Muscle layer of colon (tissue), 2 donors: ENCODE measurements around the gene CREB3.

Experiments
- H3K27ac ChIP-seq: one replicate; pipeline ENCODE4 v1.7.0; 2013; ENCODE audit warnings: low read depth, mild to moderate bottlenecking, low read length, moderate library complexity
- H3K27me3 ChIP-seq, 2 donors: one replicate each; pipeline ENCODE4 v1.7.0; 2013; ENCODE audit warnings: low read length in 2 of 2, mild to moderate bottlenecking in 2 of 2; ENCODE audit not compliant: insufficient read depth in 2 of 2, control insufficient read depth in 1 of 2
- H3K36me3 ChIP-seq: one replicate; pipeline ENCODE4 v1.7.0; 2013; ENCODE audit warnings: mild to moderate bottlenecking, low read length; ENCODE audit not compliant: insufficient read depth
- H3K4me1 ChIP-seq: one replicate; pipeline ENCODE4 v1.7.0; 2013; ENCODE audit warnings: mild to moderate bottlenecking, low read length; ENCODE audit not compliant: insufficient read depth
- H3K4me3 ChIP-seq, 2 donors: one replicate each; pipeline ENCODE4 v1.7.0; 2013; ENCODE audit warnings: low read length in 2 of 2, low read depth in 1 of 2, mild to moderate bottlenecking in 1 of 2, moderate library complexity in 1 of 2
- H3K9ac ChIP-seq: one replicate; pipeline ENCODE4 v1.7.0; 2013; ENCODE audit warnings: low read length
- H3K9me3 ChIP-seq: one replicate; pipeline ENCODE4 v1.7.0; 2013; ENCODE audit warnings: mild to moderate bottlenecking, low read length
- donor health status: abdominal sarcoma.
- donor health status: Adenocarcinoma of cecum.

CREB3 gene

GRCh38 chr9:35755071-35755470 lies 22.6 kb downstream of the CREB3 start:
- Histone ChIP-seq H3K9ac (no peak overlapping the region), H3K9me3 (no peaks in the 10 kb centered on the region), H3K27me3 (no peaks in the 10 kb centered on the region), H3K4me3 (no peak overlapping the region), H3K27ac (no peak overlapping the region), H3K4me1 (peaks cover 27% of the 10 kb centered on the region), H3K36me3 (peaks cover 35% of the 10 kb centered on the region)

- peaks cover 23% of the 10 kb centered on the region for H3K4me1 ChIP-seq
- no peaks in the 10 kb centered on the region for H3K27me3 ChIP-seq
- no peaks in the 10 kb centered on the region for H3K9me3 ChIP-seq
- peak overlapping the region; percentile 79 for H3K27ac ChIP-seq
- H3K4me3 ChIP-seq = peak overlapping the region; percentile 71 to 72
- peaks cover 25% of the 10 kb centered on the region for H3K36me3 ChIP-seq
- H3K9ac ChIP-seq = peak overlapping the region; percentile 81
Measured at GRCh38 chr9:35756275-35757225, 24.1 kb downstream of the CREB3 start.

GRCh38 chr9:35757226-35757891 lies 24.9 kb downstream of the CREB3 start:
- Histone ChIP-seq H3K4me1 (peaks cover 23% of the 10 kb centered on the region), H3K27ac (peak overlapping the region; percentile 79), H3K27me3 (no peaks in the 10 kb centered on the region), H3K9me3 (no peaks in the 10 kb centered on the region), H3K4me3 (peak overlapping the region; percentile 71 to 72), H3K9ac (peak overlapping the region; percentile 81), H3K36me3 (peaks cover 17% of the 10 kb centered on the region)

GRCh38 chr9:35757892-35758275 lies 25.4 kb downstream of the CREB3 start:
- Histone ChIP-seq H3K27ac (peak overlapping the region; percentile 79), H3K9ac (peak overlapping the region; percentile 81), H3K4me3 (no peak overlapping the region), H3K27me3 (no peaks in the 10 kb centered on the region), H3K4me1 (peaks cover 23% of the 10 kb centered on the region), H3K36me3 (peaks cover 11% of the 10 kb centered on the region), H3K9me3 (no peaks in the 10 kb centered on the region)

- no peak overlapping the region for H3K27ac ChIP-seq
- H3K9ac ChIP-seq = no peak overlapping the region
- H3K27me3 ChIP-seq = no peaks in the 10 kb centered on the region
Measured at GRCh38 chr9:35758475-35759050, 26.1 kb downstream of the CREB3 start.

GRCh38 chr9:35759795-35760194 lies 27.3 kb downstream of the CREB3 start:
- no peak overlapping the region for H3K4me3 ChIP-seq
- no peaks in the 10 kb centered on the region for H3K9me3 ChIP-seq
- H3K27me3 ChIP-seq = no peaks in the 10 kb centered on the region
- H3K9ac ChIP-seq = no peak overlapping the region
- H3K4me1 ChIP-seq = peaks cover 23% of the 10 kb centered on the region
- H3K36me3 ChIP-seq = no peaks in the 10 kb centered on the region
- no peak overlapping the region for H3K27ac ChIP-seq

More at GRCh38 chr9:35758475-35759050, 26.1 kb downstream of the CREB3 start:
- Histone ChIP-seq H3K36me3 (peaks cover 5% of the 10 kb centered on the region), H3K9me3 (no peaks in the 10 kb centered on the region), H3K4me3 (no peak overlapping the region), H3K4me1 (peaks cover 23% of the 10 kb centered on the region)

GRCh38 chr9:35760651-35761050 lies 28.2 kb downstream of the CREB3 start:
- Histone ChIP-seq H3K27me3 (no peaks in the 10 kb centered on the region), H3K4me1 (peaks cover 23% of the 10 kb centered on the region), H3K36me3 (no peaks in the 10 kb centered on the region), H3K27ac (no peak overlapping the region), H3K9me3 (no peaks in the 10 kb centered on the region), H3K9ac (no peak overlapping the region), H3K4me3 (no peak overlapping the region)

- Histone ChIP-seq H3K9ac (no peak overlapping the region), H3K36me3 (no peaks in the 10 kb centered on the region), H3K27me3 (no peaks in the 10 kb centered on the region), H3K9me3 (no peaks in the 10 kb centered on the region), H3K4me3 (no peak overlapping the region), H3K4me1 (peaks cover 10% of the 10 kb centered on the region), H3K27ac (no peak overlapping the region)
Measured at GRCh38 chr9:35763181-35763580, 30.7 kb downstream of the CREB3 start.

- Histone ChIP-seq H3K9me3 (no peaks in the 10 kb centered on the region), H3K4me1 (peaks cover 3% of the 10 kb centered on the region), H3K36me3 (no peaks in the 10 kb centered on the region), H3K27ac (no peak overlapping the region), H3K27me3 (no peaks in the 10 kb centered on the region), H3K9ac (no peak overlapping the region), H3K4me3 (no peak overlapping the region)
Measured at GRCh38 chr9:35763803-35764202, 31.3 kb downstream of the CREB3 start.

- Histone ChIP-seq H3K27ac (no peak overlapping the region), H3K4me1 (peaks cover 22% of the 10 kb centered on the region), H3K9me3 (no peaks in the 10 kb centered on the region), H3K9ac (no peak overlapping the region), H3K4me3 (no peak overlapping the region), H3K27me3 (no peaks in the 10 kb centered on the region), H3K36me3 (no peaks in the 10 kb centered on the region)
Measured at GRCh38 chr9:35766997-35767396, 34.5 kb downstream of the CREB3 start.

GRCh38 chr9:35767458-35767857 lies 35.0 kb downstream of the CREB3 start:
- Histone ChIP-seq H3K4me1 (peaks cover 22% of the 10 kb centered on the region), H3K27ac (no peak overlapping the region), H3K4me3 (no peak overlapping the region), H3K9me3 (no peaks in the 10 kb centered on the region), H3K9ac (no peak overlapping the region), H3K36me3 (no peaks in the 10 kb centered on the region), H3K27me3 (no peaks in the 10 kb centered on the region)
